Measurements from ENCODE around the gene ANXA7.

The ANXA7 gene

DNA sequence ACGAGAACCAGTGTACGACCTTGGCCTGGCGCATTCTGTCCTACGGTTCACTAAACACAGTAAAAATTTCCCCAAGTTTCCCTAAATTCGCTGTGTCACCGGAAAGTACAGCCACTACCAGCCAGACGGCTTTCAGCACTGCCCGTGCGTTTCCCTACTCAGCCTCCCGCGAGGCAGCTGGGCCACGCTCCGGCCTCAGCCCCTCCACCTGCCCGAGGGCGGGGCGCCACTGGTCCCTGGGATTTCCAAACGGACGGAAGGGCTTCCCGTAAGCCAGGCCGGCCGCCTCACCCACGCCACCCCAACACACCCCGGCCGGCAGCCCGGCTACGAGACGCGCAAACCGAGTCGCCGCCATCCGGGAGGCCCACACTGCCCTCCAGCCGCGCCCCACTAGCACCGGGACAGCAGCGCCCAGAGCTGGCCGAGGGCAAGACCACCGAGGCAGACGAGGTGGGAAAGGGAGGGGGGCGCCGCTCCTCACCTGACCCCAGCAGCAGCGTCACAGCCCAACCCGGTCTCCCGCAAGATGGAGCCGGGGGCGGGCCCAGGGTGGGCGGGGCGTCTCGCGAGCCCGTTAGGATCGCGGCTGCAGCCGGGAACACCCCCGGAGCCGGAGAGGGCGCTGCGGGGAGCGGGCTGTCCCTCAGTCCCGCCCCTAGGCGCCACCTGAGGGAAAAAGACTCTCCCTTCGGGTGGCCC is at the start of gene ANXA7:
Gene ANXA7 (minus strand): TSS at position 531 of the 702 bp plus-strand sequence. CDS start 13,202 bp downstream, outside the sequence.
- peak; percentile 90 for DNase-seq

DNA sequence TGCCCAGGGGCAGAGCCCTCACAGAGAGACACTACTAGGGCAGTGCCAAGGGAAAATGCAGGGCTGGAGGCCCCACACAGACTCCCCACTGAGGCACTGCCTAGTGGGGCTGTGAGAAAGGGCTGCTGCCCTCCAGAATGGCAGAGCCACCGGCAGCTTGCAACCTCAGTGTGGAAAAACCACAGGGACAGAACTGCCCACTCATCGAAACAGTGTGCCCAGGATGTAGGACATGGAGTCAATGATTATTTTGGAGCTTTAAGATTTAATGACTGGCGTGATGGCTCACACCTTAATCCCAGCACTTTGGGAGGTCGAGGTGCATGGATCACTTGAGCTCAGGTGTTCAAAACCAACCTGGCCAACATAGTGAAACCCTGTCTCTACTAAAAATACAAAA is 47.0 kb upstream of the ANXA7 start:
- DNase-seq = no peak

DNA sequence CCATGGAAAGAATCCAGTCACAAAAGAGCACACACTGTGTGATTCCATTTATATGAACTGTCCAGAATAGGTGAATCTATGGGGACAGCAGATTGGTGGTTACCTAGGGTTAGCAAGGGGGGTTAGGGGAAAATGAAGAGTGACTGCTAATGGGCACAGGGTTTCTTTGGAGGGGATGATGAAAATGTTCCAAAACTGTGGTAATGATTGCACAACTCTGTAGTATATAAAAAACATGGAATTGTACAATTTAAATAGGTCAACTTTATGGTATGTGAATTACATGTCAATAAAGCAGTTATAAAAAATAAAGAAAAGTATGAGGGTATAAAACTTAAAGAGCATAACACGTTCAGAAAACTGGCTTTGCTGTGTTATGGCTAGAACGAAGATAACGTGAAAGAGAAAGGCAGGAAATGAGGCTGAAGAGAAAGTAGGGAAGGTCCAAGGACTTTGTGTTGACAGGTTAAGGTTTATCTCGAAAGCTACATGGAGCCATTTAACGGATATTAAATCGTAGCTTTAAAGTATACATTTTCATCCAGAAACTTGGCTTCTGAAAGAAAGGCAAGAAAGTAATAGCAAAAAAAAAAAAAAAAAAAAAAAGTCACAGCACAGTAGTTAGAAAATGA is 45.9 kb upstream of the ANXA7 start:
- no peak for DNase-seq

DNA sequence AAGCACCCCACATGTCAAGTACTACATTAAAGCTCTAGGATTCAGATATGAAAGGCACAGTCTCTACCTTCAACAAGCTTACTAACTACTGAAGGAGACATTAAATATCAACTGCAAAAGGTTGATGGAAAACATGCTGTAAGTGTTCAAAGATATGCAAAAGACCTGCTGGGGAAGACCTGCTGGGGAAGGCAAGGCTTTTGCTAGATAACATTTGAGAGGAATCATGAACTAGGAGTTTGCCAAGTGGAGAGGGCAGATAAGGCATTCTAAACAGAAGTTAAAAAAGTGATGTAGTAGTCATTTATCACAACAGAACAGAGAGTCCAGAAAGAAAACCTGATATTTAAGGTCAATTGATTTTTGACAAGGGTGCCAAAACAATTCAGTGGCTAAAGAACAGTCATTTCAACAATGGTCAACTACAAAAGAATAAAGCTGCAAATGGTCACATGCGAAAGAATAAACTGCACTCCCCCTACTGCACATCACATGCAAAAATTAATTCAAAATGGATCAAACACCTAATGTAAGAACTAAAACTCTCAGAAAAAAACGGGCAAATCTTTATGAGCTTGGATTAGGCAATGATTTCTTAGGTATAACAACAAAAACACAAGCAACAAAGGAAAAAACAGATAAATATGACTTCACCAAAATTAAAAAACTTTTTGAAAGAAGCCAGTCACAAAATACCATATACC is 42.5 kb upstream of the ANXA7 start:
- no peak for DNase-seq

DNA sequence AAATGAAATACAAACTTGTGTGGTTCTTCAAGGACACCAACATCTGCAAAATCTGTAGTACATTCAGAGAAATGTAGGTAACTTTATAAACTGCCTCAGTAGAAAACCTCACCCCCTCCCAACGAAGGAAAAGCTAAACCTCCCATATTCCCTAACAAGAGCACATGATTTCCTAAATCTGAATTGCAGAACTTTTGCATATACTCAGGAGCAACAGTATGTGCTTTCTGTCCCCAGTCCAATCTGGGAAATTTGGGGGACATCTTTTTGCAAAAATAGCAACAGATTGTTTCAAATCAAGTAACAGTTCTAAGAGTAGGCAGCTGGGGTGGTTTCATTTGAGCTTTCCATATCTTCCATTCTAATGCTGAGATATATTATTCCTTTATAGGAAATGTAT is 35.3 kb upstream of the ANXA7 start:
- no peak for DNase-seq

DNA sequence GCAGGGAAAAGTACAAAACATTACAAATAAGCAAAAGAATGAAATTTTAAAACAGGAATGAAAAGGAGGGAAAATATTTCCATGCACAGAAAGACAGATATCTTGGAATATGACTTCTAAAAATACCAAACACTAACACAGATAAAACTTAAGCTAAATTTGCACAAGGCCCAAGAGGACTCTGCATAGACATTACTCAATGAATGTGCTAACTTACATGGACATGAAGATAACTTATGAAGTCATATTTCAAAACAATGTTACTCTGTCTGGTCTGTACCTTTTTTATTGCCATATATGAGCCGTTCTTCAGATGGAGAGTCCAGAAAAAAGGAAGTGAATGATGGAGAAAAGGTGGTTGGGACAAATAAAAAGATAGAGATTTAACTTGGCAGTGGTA is 34.5 kb upstream of the ANXA7 start:
- DNase-seq = no peak

DNA sequence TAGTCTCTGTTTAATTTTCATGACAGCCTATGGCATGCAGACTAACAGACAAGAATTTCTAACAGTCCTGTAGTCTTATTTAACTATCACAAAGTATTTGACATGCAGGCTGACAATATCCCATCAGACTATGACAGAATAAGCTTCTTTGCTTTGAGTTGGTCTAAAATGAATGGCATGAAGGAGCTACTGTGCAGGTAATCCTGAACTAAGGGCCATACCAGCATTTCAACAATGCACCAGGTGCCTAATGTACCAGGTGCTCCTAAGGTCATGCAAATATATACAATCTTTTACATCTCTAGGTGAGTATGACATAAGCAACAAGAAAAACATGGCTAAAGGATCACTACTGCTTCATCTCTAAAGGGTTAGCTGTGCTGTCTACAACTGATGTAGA is 33.1 kb upstream of the ANXA7 start:
- no peak for DNase-seq

DNA sequence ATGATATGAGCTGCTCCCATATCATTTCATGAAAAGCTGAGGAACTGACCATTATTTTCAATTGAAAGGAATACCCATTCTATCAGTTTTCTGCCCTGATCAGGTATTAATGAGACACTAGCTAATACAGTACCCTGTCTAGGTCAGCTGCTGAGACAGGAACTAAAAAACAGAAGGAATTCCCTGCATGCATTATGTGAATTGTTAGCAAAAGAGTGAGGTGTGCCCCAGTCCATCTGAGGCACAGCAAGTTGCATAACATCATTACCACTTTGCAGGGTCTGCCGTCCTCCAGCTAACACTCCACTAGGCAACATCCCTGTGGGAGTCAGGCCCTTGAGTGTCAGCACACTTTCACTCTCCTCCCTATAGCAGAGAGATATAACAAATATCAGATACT is 30.6 kb upstream of the ANXA7 start:
- no peak for DNase-seq

DNA sequence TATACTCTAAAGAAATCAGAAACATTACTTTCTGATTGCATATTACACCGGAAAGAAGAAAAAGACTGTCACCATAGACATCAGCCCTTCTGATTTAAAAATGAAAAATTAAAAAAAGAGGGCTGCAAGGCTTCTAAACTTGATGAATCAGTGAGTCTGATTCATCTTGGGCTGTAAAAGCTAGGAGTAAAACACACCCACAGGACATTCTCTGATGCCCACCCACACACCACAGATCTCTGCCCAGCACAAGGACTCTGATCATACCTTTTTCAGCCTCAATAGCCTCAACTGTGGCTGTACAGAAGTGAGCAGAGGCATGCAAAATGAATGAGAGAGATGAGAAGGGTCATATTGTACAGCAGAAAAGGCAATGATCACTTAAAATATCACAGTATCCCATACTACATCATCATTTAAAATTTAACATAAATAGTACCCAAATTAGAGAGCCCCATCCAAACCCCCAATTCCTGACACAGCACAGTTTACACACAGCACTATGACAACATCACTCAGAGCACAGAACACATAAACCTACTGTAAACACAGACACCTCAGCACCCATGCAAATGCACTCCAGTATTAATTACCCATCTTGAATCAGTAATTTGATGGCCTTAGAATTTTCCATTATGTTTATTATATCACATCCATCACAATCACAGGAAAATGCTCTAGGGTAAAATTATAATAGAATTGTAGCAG is 25.9 kb upstream of the ANXA7 start:
- no peak for DNase-seq

DNA sequence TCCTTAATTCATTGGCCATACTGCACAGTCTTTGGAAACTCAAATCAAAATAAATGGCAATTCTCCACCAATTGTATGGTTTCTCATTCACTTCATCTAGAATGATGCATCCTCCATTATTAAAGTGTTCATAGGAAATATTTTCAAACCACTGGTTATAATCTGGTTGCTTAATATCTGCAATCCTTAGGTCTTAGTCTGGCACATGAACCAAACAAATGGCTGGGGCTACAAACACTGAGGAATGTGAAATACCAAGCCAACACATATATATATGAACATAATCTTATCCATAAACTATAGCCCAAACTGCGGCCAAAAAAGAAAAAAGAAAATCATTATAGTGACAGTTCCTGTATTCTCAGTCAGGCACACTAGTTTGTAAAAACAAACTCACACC is 25.2 kb upstream of the ANXA7 start:
- no peak for DNase-seq

DNA sequence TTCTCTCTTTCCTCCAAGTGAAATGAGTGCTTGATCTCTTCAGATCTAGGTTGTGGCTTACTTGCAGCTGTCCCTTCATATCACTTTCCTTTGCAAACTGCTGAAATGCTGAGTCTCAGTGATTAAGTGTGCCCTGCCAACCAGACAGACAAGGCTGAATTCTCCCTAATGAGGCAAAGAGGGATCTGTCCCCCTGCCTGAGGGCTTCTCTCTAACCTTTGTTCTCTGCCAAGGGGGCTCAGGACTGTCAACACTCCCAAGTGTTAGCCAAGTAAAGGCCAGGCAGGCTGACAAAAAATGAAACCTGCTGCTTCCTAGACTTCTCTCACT is 19.6 kb upstream of the ANXA7 start, which contains the start of gene MSS51:
Gene MSS51 (minus strand): TSS at position 24 of the 330 bp plus-strand sequence. CDS start 5,277 bp downstream, outside the sequence.
- no peak for DNase-seq

DNA sequence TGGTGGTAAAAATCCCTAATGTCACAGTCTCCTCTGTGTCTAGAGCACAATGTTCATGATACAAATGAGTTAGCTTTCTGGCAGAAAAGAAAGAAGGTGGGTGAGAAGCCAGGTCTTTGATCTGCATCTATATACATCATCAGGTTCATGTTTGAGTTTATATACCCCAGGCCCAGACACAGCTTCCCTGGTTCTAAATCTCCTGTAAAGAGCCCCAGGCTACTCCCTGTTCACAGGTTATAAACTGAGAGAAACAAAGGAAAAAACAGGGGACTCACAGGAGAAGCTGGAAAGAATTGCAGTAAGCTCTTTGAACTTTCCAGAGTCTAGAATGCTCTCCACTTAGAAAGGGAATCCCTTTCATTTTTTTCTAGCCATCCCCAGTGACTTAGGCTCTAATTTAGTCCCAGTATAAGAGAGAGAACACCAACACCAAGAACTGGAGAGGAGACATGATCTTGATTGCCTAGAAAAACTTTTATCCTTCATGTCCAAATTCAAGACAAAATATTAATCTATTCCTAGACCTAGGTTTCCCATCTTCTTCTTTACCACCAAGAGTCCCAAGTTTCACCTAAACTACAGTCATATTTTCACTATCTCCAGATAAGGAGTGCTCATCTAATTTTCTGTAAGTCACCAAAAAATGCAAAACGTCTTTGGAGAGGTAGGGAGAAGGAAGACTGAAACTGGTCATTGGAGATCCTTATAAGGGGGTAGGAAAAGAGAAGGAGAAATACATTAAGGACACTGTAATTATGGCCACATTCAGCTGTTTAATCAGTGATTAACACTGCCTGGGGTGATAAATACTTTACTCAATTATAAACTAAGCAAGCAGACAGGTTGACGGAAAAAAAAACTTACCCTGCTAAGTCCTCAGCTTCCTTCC is 19.0 kb upstream of the ANXA7 start:
- no peak for DNase-seq

DNA sequence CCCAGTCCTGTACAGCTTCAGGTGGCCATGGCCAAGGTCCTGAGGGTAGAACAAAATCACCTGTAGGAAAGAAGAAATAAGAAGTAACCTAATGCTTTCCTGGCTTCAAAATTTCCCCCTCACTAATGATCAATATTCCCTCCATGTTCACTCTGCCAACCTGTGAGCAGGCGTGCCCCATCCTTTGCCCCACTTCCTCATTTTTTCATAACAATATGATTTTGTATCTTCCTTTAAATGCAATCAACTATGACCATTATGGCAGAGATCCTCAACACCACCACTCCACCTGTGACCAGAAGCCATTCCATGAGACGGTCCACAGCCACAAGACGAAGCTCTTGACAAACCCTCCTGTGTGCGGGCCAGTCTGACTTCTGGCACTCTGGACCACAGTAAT is 12.5 kb upstream of the ANXA7 start:
- no peak for DNase-seq

DNA sequence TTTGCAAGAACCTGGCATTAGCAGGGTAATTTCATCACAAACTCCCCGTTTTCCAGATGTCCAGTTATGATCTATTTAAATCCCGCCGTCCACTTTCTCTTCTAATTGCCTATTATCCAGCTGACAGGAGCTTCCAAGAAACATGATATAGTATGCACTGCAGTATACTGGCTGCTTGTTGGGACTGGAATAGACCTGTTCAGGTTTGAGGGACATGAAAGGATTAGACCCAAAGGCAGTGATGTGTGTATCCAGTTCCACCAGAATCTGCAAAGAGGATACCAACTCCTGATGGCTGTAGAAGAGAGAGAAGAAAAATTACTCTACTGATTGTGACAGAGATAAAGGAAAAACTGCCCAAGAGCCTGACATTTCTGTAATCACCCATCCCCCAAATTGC is 10.6 kb upstream of the ANXA7 start:
- DNase-seq = no peak

DNA sequence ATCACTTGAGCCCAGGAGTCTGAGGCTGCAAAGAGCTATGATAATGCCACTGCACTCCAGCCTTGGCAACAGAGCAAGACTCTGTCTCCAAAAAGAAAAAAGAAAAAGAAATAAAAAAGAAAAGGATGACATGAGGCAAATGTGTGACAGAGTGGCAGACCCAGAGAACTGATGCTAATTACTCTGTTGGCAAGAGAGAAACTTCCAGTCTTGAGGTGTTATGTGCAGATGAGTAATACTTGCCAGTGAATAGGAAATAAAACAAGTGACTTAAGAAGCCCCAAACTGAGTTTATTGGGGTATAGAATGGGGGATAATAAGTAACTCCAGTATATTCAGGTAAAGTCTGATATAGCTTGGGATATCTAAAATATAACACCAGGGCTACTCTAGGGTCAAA is 9.5 kb upstream of the ANXA7 start:
- no peak for DNase-seq

DNA sequence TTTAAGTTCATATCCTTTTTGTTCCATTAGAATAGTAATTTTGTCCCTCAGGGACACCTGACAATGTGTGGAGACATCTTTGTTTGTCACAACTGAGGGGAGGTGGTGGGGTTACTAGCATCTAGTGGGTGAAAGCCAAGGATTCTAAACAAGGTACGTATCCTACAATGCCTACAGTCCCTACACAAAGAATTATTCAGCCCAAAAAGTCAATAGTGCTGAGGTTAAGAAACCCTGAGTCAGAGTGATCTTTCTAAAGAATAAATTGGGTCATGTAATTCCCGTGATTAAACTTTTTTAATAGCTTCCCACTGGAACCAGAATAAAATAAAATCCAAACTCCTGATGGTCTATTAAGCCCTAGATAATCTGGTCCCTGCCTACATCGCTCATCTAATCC is 2.7 kb upstream of the ANXA7 start:
- no peak for DNase-seq

DNA sequence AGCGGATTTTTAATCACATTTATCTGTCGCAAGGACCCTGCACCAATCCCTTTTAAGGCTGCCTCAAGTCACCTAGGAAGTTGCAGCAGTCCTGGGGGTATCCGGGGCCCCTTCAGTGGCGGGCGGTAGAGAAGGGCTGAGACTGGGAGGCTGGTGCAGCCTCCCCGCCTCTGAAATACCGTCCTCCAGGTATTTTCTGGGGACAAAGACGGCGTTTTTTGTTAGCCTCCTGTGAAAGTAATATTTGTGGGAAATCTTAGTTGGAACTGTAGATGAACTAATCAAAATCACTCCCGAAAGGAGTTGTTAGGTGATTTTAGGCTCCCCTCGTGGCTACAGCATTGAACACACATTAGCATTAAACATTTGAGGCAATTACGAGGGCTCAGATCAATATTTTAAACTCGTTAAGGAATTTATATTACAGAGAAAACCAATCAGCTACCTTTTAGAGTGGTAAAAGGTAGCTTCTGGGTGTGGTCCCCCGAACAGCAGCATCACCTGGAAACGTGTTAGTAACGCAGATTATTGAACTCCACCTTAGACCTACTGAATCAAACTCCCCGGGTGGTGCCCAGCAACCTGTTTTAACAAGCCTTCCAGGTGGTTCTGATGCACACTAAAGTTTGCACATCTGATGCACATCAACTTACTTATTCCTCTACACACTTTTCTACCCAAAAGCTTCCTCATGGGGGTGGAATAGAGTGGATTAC is 530 bp upstream of the ANXA7 start:
- DNase-seq = no peak

DNA sequence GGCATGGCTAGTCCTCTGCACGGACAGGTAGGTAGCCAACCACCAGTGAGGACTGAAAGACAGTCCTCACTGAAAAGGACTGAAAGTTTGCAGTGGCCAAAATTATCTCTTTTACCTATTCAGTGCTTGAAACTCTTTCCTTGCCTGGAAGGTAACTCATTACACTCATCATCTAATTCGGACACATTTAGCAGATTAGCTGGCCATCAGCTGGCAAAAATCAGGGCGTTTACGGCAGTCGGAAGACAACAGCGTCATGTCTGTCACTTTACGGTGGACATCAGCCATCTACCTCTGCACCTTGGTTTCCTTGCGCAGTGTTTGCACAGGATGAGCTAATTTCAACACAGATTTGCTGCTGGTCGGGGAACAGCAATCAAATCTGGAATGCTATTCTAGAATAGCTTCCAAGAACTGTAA is 740 bp downstream of the ANXA7 start:
- DNase-seq = no peak

DNA sequence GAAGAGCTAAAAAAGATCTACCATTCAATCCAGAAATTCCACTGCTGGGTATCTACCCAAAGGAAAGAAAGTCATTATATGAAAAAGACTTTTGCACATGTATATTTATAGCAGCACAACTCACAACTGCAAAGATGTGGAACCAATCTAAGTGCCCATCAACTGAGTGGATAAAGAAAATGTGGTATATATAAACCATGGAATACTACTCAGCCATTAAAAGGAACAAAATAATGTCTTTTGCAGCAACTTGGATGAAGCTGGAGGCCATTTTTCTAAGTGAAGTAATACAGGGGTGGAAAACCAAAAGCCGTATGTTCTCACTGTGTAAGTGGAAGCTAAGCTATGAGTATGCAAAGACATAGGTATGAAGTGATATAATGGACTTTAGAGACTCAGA is 3.0 kb downstream of the ANXA7 start:
- no peak for DNase-seq

DNA sequence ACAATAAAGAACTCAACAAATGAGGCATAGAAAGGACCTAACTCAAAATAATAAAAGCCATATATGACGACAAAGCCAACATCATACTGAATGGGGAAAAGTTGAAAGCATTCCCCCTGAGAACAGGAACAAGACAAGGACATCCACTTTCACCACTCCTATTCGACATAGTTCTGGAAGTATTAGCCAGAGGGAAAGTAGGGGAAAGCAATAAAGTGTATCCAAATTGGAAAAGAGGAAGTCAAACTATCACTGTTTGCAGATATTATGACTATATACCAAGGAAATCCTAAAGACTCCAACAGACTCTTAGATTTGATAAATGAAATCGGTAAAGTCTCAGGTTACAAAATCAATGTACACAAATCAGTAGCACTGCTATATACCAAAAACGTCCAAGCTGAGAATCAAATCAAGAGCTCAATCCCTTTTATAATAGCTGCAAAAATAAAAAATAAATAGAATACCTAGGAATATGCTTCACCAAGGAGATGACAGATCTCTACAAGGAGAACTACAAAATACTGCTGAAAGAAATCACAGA is 4.8 kb downstream of the ANXA7 start:
- DNase-seq = peak; percentile 13

DNA sequence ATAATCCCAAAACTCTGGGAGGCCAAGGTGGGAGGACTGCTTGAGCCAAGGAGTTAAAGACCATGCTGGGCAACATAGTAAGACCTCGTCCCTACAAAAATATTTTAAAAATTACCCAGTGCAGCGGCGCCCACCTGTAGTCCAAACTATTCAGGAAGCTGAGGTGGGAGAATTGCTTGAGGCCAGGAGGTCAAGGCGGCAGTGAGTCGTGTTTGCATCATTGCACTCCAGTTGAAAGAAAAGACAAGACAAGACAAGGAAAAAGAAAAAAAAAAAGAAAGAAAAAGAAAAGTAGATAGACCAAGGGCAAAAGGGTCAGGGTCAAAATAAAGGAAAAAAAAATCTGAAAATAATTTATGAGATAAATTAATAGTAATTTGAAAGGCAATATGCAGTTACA is 5.8 kb downstream of the ANXA7 start:
- no peak for DNase-seq

DNA sequence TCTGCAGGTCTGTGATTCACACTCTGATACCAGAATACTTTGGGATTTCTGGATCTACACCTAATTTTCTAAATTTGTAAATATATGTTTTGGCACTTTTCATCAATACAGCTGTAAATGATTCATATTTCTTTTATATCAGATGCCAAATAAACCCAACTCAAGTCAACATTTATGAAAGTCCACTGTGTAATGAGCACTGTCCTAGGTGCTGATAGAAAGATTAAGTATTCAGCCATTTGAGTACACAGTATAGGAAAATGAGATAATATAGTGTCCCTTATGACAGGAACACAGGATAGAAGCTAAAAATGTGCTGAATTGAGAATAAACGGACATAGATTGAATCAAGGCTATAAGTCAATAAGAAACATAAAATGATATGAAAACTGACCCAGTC is 6.4 kb downstream of the ANXA7 start:
- DNase-seq = no peak

All from inflammatory macrophage treated with lipopolysaccharide for 4 hours (primary cell).